Left colon (tissue), 2 donors: ENCODE measurements around the gene S100P. TPM values are rescaled to one million over a fixed set of nuclear protein-coding genes. Genes with fewer than 3 reads are reported as not detected.
"Not testable (repeated sequence)": the region's sequence is repeated elsewhere in the genome, so short reads cannot be mapped to it uniquely, and the experiment has no call there.

Experiments used
- ATAC-seq: fragments of 200-7000 bp; cut with Tn5 transposase; one replicate; pipeline ENCODE4 v1.9.1; 2020; ENCODE audit warnings: mild to moderate bottlenecking, moderate library complexity
- DNase-seq, 2 donors: peaks; one replicate each; pipeline ENCODE4 v3.0.0-alpha.2; 2020
- intact Hi-C, 2 donors: fragments of 100-400 bp; cut with DNase I in 1 of 2; cut with micrococcal nuclease in 1 of 2; formaldehyde crosslinking; loops; one replicate each; pipeline versions ENCODE4 v1.11.2 to v1.14.0; 2022; cut with DNase I, micrococcal nuclease
- total RNA-seq, 2 donors: library from RNA; stranded (reverse); fragmentation: NEBNext Ultra II Directional; extraction: Animal tissue kit (Norgen Biotek cat#: 25700); gene quantifications; one replicate each; pipeline ENCODE4 v1.2.1, GENCODE V29; 2021
- donor health status: DM: no; HTN: no; CAD: no.
- donor health status: DM: yes; HTN: yes; CAD: no.

S100P gene
- total RNA-seq, 2 donors from 2014 or later: 136 to 390 TPM

DNA sequence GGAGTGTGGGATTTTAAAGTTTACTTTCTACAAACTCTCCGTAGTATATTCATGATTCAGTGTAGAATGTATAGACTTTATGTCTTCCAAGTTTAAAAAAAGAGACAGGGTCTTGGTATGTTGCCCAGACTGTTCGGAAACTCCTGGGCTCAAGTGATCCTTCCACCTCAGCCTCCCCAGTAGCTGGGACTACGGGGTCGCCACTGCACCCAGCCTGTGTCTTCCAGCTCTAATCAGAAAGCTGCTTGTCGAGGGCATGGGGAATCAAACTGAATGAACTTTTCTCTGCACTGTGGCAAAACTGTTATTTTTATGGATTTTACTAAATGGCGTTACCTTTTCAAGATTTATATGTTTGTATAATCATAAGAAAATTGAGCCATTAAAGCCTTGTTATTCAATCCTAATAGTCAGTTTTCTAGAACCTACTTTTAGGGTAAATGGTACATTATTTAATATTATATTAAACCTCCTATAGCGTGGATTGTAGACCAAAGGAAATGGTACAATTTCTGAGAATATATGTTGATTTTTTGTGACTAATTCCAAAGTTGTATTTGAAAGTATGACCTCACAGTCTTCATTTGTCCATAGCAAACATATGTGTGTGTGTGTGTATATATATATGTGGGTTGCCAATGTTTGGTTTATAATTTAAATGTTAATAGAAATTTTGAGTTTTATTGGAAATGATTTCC lies 23.4 kb downstream of the S100P start:
- DNase-seq: no peak
- intact Hi-C loops: no loop called here
- no peak for ATAC-seq

GRCh38 chr4:6718932-6719610 lies 25.4 kb downstream of the S100P start:
- intact Hi-C loops: no loop called here
- DNase-seq (no peak), ATAC-seq (no peak)

DNA sequence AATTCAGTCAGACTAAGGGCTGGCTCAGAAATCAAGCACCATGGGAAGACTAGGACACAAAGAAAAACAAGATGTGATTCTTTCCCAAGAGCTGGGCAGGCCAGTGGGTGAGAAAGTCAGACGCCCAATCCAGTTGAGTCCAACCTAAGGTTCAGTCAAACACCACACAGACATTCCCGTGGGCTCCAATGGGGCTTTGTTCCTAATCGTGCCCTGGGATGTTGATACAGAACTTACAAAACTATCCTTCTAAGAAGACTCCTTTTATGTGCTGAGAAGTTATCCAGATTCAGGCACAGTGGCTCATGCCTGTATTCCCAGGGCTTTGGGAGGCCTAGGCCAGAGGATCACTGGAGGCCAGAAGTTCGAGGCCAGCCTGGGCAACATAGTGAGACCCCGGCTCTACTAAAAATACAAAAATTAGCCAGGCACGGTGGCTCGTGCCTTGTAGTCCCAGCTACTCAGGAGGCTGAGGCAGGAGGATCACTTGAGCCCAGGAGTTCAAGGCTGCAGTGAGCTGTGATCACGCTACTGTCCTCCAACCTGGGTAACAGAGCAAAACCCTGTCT lies 26.0 kb downstream of the S100P start:
- intact Hi-C loops: loop anchor here (2.0 to 10.0 kb wide), 4 partner anchors 63 to 355 kb away; partner anchors contain the start of gene KIAA0232 (in 1 of the 2)
- ATAC-seq (no peak), DNase-seq (no peak)

DNA sequence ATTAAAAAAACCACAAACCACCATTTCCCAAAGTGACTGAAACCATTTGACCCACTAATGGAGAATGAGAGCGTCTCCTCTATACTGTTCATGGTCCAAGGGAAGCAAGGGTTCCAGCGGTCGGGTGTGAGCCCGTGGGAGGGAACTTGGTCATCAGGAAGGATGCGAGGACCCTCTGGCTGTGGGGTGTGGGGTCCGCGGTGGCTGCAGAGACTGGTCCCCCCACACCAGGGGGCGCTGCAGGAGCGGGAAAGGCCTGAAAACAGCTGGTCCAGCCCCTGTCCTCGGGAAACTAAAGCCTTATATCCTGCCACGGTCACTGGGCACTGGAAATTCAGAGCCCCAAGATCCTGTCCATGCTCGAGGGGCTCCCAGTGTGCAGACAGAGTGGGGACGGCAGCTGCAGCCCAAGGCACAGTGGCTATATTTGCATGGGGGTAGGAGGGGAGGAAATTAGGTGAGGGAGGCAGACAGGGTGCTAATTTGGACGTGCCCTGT lies 26.6 kb downstream of the S100P start:
- intact Hi-C loops: loop anchor here (2.0 to 10.0 kb wide), 4 partner anchors 62 to 355 kb away; partner anchors contain the start of gene KIAA0232 (in 1 of the 2)
- peak; percentile 53 for ATAC-seq
- DNase-seq: peak; percentile 74 to 88

DNA sequence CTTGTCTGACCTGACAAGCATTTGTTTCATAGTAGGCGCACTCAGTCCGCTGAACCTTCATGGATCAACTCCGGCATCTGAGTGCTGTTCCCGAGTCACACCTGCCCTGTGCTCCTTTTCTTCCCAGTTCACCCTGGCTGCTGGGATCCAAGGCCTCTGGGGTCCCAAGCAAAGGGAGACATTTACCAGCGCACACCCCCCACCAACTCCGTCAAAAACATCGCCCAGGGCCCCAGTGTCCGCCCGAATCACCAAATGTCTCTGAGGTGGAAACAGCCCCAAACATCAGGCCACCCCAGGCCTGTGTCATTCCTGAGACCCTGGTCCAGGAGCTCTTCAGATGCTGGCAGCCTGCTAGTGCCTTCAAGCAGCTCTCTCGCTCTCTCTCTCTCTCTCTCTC lies 27.4 kb downstream of the S100P start:
- DNase-seq (no peak), ATAC-seq (no peak)
- intact Hi-C loops: loop anchor here (2.0 to 10.0 kb wide), 4 partner anchors 61 to 354 kb away; partner anchors contain the start of gene KIAA0232 (in 1 of the 2)

GRCh38 chr4:6722891-6723290 lies 29.2 kb downstream of the S100P start:
- DNase-seq (no peak), ATAC-seq (no peak)
- intact Hi-C loops: loop anchor here (5.0 to 10.0 kb wide), 3 partner anchors 59 to 352 kb away; partner anchors contain the start of gene KIAA0232 (in 1 of the 2)

- intact Hi-C loops: loop anchor here (5.0 to 10.0 kb wide), 3 partner anchors 58 to 351 kb away; partner anchors contain the start of gene KIAA0232 (in 1 of the 2)
- no peak for ATAC-seq
- DNase-seq: no peak
Measured at GRCh38 chr4:6723851-6724250, 30.2 kb downstream of the S100P start.

DNA sequence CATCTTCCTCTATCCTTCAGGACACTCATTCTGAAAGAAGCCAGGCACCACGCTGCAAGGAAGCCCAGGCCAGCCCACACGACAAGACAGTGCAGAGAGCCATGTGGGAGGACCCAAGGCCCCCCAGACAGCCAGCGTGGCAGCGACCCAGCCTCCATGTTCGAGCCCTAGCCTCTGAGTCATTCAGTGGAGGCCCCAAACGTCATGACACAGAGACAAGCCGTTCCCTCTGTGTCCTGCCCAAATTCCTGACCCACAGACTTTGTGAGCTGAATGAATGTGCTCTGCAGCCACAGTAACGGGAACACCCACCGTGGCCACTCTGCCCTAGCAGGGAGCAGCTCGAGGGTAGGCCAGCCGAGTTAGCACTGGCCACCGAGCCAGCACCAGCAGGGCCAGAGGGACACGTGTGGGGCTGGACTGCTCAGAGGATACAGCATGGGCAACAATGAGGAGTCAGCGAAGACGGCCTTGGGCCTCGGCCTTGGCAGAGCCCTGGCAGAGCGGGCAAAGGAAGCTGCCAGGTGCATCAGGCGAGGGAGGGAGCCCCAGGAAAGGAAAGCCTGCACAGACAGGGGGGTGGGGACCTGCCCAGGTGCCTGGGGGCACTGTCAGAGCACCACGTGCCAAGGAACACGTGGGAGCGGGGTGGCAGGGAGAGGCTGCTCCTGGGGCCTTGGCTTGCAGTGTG lies 30.9 kb downstream of the S100P start:
- intact Hi-C loops: loop anchor here (5.0 to 10.0 kb wide), 3 partner anchors 58 to 350 kb away; partner anchors contain the start of gene KIAA0232 (in 1 of the 2)
- ATAC-seq (no peak), DNase-seq (no peak)

- ATAC-seq, DNase-seq: not testable (repeated sequence)
- intact Hi-C loops: loop anchor here (10.0 kb wide), 2 partner anchors 149 to 349 kb away; no protein-coding TSS in a partner anchor
Measured at GRCh38 chr4:6725427-6725961, 31.8 kb downstream of the S100P start.

DNA sequence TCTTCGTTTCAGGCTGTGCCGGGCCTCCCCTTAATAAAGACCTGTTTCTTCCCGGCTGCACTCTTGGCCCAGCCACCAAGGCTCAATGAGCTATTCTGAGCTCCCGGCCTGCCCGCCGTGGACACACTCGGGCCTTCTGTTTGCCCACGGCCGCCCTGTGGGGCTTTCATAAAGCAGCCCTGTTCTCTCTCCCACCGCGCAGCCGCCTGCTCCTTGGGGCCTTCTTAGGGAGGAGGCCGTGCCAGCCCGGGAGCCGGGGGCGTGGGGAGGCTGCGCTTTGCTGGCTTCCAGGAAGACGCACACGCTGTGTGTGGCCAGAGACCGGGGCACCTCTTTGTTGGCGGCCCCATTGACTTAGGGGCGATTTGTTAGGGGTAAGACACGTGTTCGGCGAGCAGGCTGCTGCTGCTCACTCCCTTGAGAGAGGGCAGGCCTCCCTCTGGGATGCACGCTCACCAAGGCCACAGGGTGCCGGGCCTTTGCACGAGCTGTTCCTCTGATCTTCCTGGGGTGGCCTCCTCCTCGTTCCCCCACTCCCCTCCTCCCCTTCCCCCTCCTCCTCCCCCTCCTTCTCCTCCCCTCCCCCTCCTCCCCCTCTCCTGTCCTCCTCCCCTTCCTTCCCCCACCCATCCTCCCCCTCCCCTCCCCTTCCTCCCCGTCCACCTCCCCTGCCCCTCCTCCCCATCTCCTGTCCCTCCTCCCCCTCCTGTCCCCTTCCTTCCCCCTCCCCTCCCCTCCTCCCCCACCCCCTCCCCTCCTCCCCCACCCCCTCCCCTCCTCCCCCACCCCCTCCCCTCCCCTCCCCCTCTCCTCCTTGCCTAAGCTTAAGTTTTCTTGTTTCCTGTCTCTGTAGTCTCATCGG lies 33.6 kb downstream of the S100P start:
- no peak for DNase-seq
- ATAC-seq: no peak
- intact Hi-C loops: loop anchor here (10.0 kb wide), 2 partner anchors 147 to 347 kb away; no protein-coding TSS in a partner anchor

DNA sequence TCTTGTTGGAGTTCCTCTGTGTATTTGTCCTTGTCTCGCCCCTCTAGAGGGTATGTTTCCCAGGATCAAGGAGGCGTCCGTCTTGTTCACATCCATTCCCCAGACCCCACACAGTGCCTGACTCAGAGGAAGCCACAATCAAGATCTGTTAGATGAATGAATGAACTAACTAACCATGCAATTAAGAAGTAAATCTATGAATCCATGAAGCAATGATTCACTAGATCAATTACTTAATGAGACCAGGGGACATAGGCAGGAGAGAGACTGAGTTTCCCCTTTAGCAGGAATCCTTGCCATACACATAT lies 34.2 kb downstream of the S100P start:
- intact Hi-C loops: loop anchor here (10.0 kb wide), 2 partner anchors 147 to 347 kb away; no protein-coding TSS in a partner anchor
- DNase-seq (no peak), ATAC-seq (no peak)

DNA sequence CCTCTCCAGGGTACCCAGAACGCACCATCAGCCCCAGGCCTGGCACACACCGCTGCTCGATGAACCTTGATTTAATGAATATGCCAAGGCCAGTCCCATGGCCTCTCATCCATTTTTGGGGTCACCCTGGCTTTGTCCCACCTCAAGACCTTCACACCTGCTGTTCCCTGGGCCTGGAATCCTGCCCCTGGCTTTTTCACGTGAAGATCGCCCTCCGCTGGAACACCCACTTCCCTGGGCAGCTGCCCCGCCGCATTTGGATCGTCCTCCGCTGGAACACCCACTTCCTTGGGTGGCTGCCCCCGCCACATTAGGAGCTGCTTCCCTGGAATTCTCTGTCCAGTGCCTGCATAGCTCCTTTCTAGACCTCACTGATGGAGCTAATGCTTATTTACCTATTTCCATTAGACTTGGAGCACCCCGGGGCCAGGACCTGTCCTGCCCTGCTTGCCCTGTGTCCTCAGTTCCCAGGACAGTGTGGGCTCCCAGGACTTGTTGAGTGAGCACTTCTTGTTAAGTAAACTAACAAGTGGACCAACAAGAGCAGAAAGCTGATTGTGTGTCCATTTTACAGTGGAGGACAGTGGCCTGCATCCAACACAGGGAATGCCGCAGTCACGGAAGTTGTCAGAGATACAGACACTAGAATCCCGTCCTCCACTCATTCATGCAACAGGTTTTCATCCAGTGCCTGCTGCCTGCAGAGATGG lies 34.8 kb downstream of the S100P start:
- ATAC-seq: no peak
- DNase-seq: no peak
- intact Hi-C loops: loop anchor here (10.0 kb wide), 2 partner anchors 146 to 346 kb away; no protein-coding TSS in a partner anchor

DNA sequence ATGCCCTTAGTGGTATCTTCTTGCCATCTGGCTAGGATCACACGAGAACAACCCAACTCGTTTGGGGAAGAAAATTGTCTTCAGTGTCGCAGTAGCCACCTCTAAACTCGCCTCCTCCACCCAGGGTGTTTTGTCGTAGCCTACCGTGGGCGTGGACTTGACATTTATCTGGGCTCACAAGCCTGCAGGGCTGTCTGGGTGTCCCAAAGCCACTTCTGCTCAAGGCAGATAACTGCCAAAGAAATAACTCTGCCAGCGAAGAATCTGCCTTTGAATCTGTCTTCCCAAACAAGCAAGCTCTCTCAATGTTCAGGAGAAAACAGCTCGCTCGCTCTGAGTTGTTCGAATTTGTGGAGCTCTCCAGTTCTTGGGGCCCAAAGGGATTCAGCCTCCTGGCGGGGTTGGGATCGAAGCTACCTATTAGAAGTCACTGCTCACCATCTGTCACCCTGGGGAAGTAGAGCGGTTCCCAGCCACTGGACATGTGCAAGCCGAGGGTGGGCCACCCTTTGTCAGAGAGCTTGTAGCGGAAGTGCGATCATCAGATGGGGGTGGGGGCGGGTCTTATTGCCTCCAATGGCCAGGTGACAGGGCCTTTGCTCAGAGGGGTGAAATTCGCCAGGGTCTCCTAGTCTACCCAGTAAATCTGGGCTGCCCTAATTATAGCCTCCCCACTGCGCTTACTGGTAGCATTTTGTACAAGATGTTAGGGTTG lies 37.1 kb downstream of the S100P start:
- intact Hi-C loops: no loop called here
- DNase-seq (peak in 1 of 2 donors; percentile 16), ATAC-seq (no peak)

DNA sequence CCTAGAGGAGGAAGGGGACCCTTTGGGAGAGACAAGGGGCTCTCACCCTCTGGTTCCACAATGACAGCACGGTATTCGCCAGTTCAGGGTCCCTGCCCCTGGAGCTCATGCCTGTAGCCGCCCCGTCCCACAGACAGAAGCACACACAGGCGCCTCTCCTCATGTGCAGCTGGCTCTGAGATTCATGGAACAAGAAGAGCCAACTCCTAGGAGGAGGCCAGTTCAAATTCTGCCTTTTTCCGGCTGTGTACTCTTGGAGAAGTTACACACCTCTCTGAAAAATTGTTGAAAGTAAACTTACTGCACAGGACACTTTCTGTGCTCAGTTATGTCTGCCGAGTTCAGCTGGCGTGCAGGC lies 37.6 kb downstream of the S100P start:
- intact Hi-C loops: no loop called here
- ATAC-seq (no peak), DNase-seq (peak in 1 of 2 donors; percentile 16)

DNA sequence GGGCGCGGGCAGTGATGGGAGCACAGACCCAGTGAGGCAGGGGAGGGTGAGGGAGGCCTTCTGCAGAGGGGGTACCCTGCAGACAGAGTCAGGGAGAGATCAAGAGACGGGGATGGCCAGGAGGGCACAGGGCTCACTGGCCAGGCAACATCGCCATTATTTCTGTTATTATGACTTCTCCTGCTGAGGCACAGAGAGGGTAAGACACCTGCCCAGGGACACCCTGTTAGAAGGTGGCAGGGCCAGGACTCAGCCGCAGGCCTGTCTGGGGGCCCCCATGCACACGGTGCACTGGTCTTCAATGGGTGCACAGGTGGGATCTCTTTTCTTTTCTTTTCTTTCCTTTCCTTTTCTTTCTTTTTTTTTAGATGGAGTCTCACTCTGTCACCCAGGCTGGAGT lies 38.1 kb downstream of the S100P start:
- DNase-seq: no peak
- intact Hi-C loops: no loop called here
- ATAC-seq: no peak
